IMR-90 (cell line): ENCODE data around the gene HRH2. TPM values are rescaled to one million over a fixed set of nuclear protein-coding genes. Genes with fewer than 3 reads are reported as not detected.

Source experiments
- ATAC-seq: fragments of 200-7000 bp; cut with Tn5 transposase; 2 replicates; pipeline ENCODE4 v1.9.1; 2020; ENCODE audit warnings: low read depth, mild to moderate bottlenecking, moderate library complexity
- BruUV-seq: library from RNA; stranded (reverse); fragments of 400-500 nt; replicated peaks from 2 replicates; lab custom pipeline; 2021; lab: Mats Ljungman, UMichigan
- CTCF ChIA-PET: fragments of 300-600 bp; formaldehyde crosslinking; extraction: SDS; loops from one replicate; lab custom pipeline; 2021; ENCODE audit warnings: antibody characterized with exemption; lab: Yijun Ruan, JAX
- POLR2A ChIA-PET: fragments of 300-600 bp; sonication (Branson Sonifier 250); formaldehyde crosslinking; loops from one replicate; lab custom pipeline; 2022; ENCODE audit warnings: antibody characterized with exemption; ENCODE audit not compliant: unreplicated experiment; lab: Charles Lee
- DNase-seq: peaks from one replicate; pipeline ENCODE4 v3.0.0; 2013
- H2AFZ ChIP-seq: replicated peaks from 2 replicates; pipeline ENCODE3; 2013; ENCODE audit warnings: low read length, mild to moderate bottlenecking; ENCODE audit not compliant: poor library complexity
- H2AK5ac ChIP-seq: 2 replicates; pipeline ENCODE4 v1.6.1; 2013; ENCODE audit warnings: low read depth, low read length, inconsistent platforms
- H2AK9ac ChIP-seq: replicated peaks from 2 replicates; pipeline ENCODE3; 2013; ENCODE audit warnings: mild to moderate bottlenecking, low read depth, low read length, moderate library complexity; ENCODE audit not compliant: poor library complexity
- H2BK120ac ChIP-seq: 2 replicates; pipeline ENCODE4 v1.6.1; 2013; ENCODE audit warnings: low read depth, low read length, inconsistent platforms
- H2BK15ac ChIP-seq: 3 replicates; pipeline ENCODE4 v1.6.1; 2013; ENCODE audit warnings: low read depth, low read length, inconsistent platforms
- H2BK20ac ChIP-seq: 2 replicates; pipeline ENCODE4 v1.6.1; 2013; ENCODE audit warnings: low read depth, mild to moderate bottlenecking, inconsistent platforms, low read length, moderate library complexity
- H2BK5ac ChIP-seq: 2 replicates; pipeline ENCODE4 v1.6.1; 2013; ENCODE audit warnings: mild to moderate bottlenecking, low read depth, low read length, inconsistent platforms; ENCODE audit not compliant: poor library complexity, severe bottlenecking
- H3K14ac ChIP-seq: replicated peaks from 2 replicates; pipeline ENCODE4 v1.6.1; 2013; ENCODE audit warnings: low read depth, low read length, inconsistent platforms
- H3K18ac ChIP-seq: 2 replicates; pipeline ENCODE4 v1.6.1; 2013; ENCODE audit warnings: low read depth, low read length, control low read depth
- H3K23ac ChIP-seq: 2 replicates; pipeline ENCODE4 v1.6.1; 2013; ENCODE audit warnings: low read depth, low read length, inconsistent platforms
- H3K27ac ChIP-seq: 2 replicates; pipeline ENCODE4 v1.5.1; 2013; ENCODE audit warnings: mild to moderate bottlenecking, control low read depth, low read length; ENCODE audit not compliant: insufficient read depth
- H3K27me3 ChIP-seq: 2 replicates; pipeline ENCODE4 v1.6.1; 2013; ENCODE audit warnings: low read length; ENCODE audit not compliant: control insufficient read depth, insufficient read depth
- H3K36me3 ChIP-seq: 2 replicates; pipeline ENCODE4 v1.6.1; 2013; ENCODE audit warnings: low read length, mixed read lengths; ENCODE audit not compliant: control insufficient read depth, insufficient read depth
- H3K4ac ChIP-seq: 2 replicates; pipeline ENCODE4 v1.6.1; 2013; ENCODE audit warnings: low read depth, low read length, inconsistent platforms
- H3K4me1 ChIP-seq: 2 replicates; pipeline ENCODE4 v1.6.1; 2013; ENCODE audit warnings: low read length, mixed read lengths; ENCODE audit not compliant: control insufficient read depth, insufficient read depth
- H3K4me2 ChIP-seq: 2 replicates; pipeline ENCODE4 v1.6.1; 2013; ENCODE audit warnings: low read depth, mild to moderate bottlenecking, control low read depth, low read length, moderate library complexity
- H3K4me3 ChIP-seq: 2 replicates; pipeline ENCODE4 v1.5.1; 2013; ENCODE audit warnings: low read depth, mild to moderate bottlenecking, control low read depth, low read length, moderate library complexity; ENCODE audit not compliant: insufficient read depth
- H3K56ac ChIP-seq: 2 replicates; pipeline ENCODE4 v1.6.1; 2013; ENCODE audit warnings: low read length, inconsistent platforms; ENCODE audit not compliant: insufficient read depth; ENCODE audit errors: extremely low read depth
- H3K79me1 ChIP-seq, 2 experiments: 2 replicates each; pipeline ENCODE4 v1.6.1; 2013; ENCODE audit warnings: low read length in 2 of 2, inconsistent platforms in 1 of 2, low read depth in 1 of 2
- H3K9ac ChIP-seq: 2 replicates; pipeline ENCODE4 v1.6.1; 2013; ENCODE audit warnings: low read depth, low read length, control low read depth
- H3K9me1 ChIP-seq: 2 replicates; pipeline ENCODE4 v1.6.1; 2013; ENCODE audit warnings: low read length, inconsistent platforms; ENCODE audit not compliant: insufficient read depth
- H3K9me3 ChIP-seq: 2 replicates; pipeline ENCODE4 v1.6.1; 2013; ENCODE audit warnings: low read length; ENCODE audit not compliant: control insufficient read depth, insufficient read depth
- H4K20me1 ChIP-seq: 2 replicates; pipeline ENCODE4 v1.6.1; 2013; ENCODE audit warnings: low read length, inconsistent platforms; ENCODE audit not compliant: insufficient read depth
- H4K5ac ChIP-seq: 2 replicates; pipeline ENCODE4 v1.6.1; 2013; ENCODE audit warnings: mild to moderate bottlenecking, low read depth, low read length, control low read depth
- H4K8ac ChIP-seq, 2 experiments: 2 replicates each; pipeline ENCODE4 v1.6.1; 2013; ENCODE audit warnings: low read depth in 2 of 2, low read length in 2 of 2, control low read depth in 1 of 2, inconsistent platforms in 1 of 2
- H4K91ac ChIP-seq: 2 replicates; pipeline ENCODE4 v1.6.1; 2013; ENCODE audit warnings: low read depth, low read length, inconsistent platforms; ENCODE audit not compliant: insufficient read depth
- ELK1 ChIP-seq: fragments of 150-350 bp; IDR thresholded peaks from 2 replicates; pipeline ENCODE4 v1.6.1; 2016; ENCODE audit warnings: low read depth, mild to moderate bottlenecking, low read length, moderate library complexity, borderline replicate concordance
- WGBS, 2 experiments: methylation state at CpG; one replicate each; pipeline versions ENCODE4 v1.1.5 to v1.1.7; 2013; ENCODE audit warnings: missing lambda C conversion rate in 2 of 2; ENCODE audit not compliant: insufficient read length in 1 of 2; ENCODE audit errors: extremely low coverage in 2 of 2; 5-methylcytosine and 5-hydroxymethylcytosine counted together
- dilution Hi-C: fragments of 300-500 bp; cut with HindIII; formaldehyde crosslinking; loops from one replicate; pipeline ENCODE4 v1.14.3; 2018; ENCODE audit warnings: low sequenced_read_pairs; ENCODE audit not compliant: unreplicated experiment
- in situ Hi-C: fragments of 300-500 bp; cut with MboI; formaldehyde crosslinking; loops from 3 replicates; pipeline ENCODE4 v1.14.3; 2019; ENCODE audit warnings: low sequenced_read_pairs, inconsistent platforms, mixed read lengths
- intact Hi-C: fragments of 100-400 bp; cut with micrococcal nuclease; formaldehyde crosslinking; loops from 2 replicates; pipeline ENCODE4 v1.10.0; 2022
- polyA plus RNA-seq, 3 experiments: library from polyadenylated mRNA; depleted of rRNA; stranded (reverse); fragments of >200 nt; gene quantifications; 2 replicates each; pipeline ENCODE4 v1.2.3, GENCODE V29; 2012; ENCODE audit warnings: low replicate concordance in 1 of 3
- total RNA-seq: library from RNA; depleted of rRNA; stranded (reverse); fragments of >200 nt; gene quantifications from 2 replicates; pipeline ENCODE4 v1.2.3, GENCODE V29; 2012

HRH2 gene
- total and polyA plus RNA-seq, 2 of the 4 experiments (the other 2 are of a cell fraction): not detected

DNA sequence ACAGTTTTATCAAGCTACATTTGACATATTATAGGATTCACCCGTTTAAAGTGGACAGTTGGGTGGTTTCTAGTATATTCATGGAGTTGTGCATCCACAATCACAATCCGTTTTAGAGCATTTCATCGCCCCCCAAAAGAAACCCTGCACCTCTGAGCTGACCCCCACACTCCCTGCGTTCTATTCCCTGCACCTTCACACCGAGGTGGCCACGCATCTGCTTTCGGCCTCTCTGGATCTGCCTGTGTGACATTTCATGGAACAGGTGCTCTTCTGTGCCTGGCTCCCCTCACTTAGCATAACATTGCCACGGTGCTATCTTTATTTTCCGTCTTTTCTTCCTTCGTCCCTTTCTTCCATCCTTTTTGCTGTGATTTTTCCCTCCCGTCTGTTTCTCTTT is 32.7 kb downstream of the HRH2 start:
- no peak overlapping the region for H2AFZ ChIP-seq
- H3K4me2 ChIP-seq: no peak overlapping the region
- no peaks in the 10 kb centered on the region for H3K79me1 ChIP-seq
- TF ChIP-seq ELK1: no peak
- H2AK9ac ChIP-seq: no peak overlapping the region
- no peak overlapping the region for H4K91ac ChIP-seq
- intact Hi-C loops: no loop called here
- no peaks in the 10 kb centered on the region for H3K9me1 ChIP-seq
- no peak overlapping the region for H3K18ac ChIP-seq
- H2BK5ac ChIP-seq: no peak overlapping the region
- dilution Hi-C loops: no loop called here
- H2AK5ac ChIP-seq: no peak overlapping the region
- no peaks in the 10 kb centered on the region for H3K4me1 ChIP-seq
- no peak overlapping the region for H3K14ac ChIP-seq
- no peak overlapping the region for H3K4me3 ChIP-seq
- ATAC-seq (no peak), DNase-seq (no peak)
- no peak overlapping the region for H3K56ac ChIP-seq
- H3K27me3 ChIP-seq: no peaks in the 10 kb centered on the region
- H3K4ac ChIP-seq: no peak overlapping the region
- no peak overlapping the region for H2BK120ac ChIP-seq
- no peak overlapping the region for H3K27ac ChIP-seq
- no TSS peak for BruUV-seq
- no peak overlapping the region for H2BK20ac ChIP-seq
- H3K9me3 ChIP-seq: peaks cover 11% of the 10 kb centered on the region
- H4K5ac ChIP-seq: no peak overlapping the region
- in situ Hi-C loops: no loop called here
- H3K23ac ChIP-seq: no peak overlapping the region
- CTCF ChIA-PET: no interaction called here
- no peak overlapping the region for H2BK15ac ChIP-seq
- POLR2A ChIA-PET: no interaction called here
- H4K8ac ChIP-seq: no peak overlapping the region
- H3K36me3 ChIP-seq: no peaks in the 10 kb centered on the region
- no peaks in the 10 kb centered on the region for H4K20me1 ChIP-seq
- WGBS, 2 experiments: 77% methylated on average over 4 of the region's 11 CpGs; no CpG with 5 or more reads in 1 of the 2 experiments
- no peak overlapping the region for H3K9ac ChIP-seq
